Aorta (tissue), 5 donors: ENCODE measurements around the gene RPS6KA5. TPM values are rescaled to one million over a fixed set of nuclear protein-coding genes. Genes with fewer than 3 reads are reported as not detected.

ENCODE experiments used
- ATAC-seq: fragments of 200-7000 bp; cut with Tn5 transposase; one replicate; pipeline ENCODE4 v1.9.1; 2022; ENCODE audit warnings: moderate library complexity; ENCODE audit not compliant: low FRiP score
- DNase-seq, 2 donors: peaks; one replicate each; pipeline ENCODE4 v3.0.0-alpha.2; 2020
- H3K27ac ChIP-seq, 2 donors: one replicate each; pipeline ENCODE4 v1.5.1; 2013; ENCODE audit warnings: low read length in 2 of 2, mild to moderate bottlenecking in 2 of 2, moderate library complexity in 2 of 2, control low read depth in 1 of 2, inconsistent platforms in 1 of 2, low read depth in 1 of 2
- H3K27me3 ChIP-seq, 2 donors: one replicate each; pipeline ENCODE4 v1.6.1; 2013; ENCODE audit warnings: control low read depth in 1 of 2, low read length in 1 of 2, mild to moderate bottlenecking in 1 of 2, moderate library complexity in 1 of 2; ENCODE audit not compliant: insufficient read depth in 2 of 2, control insufficient read depth in 1 of 2
- H3K36me3 ChIP-seq, 2 donors: one replicate each; pipeline ENCODE4 v1.6.1; 2013; ENCODE audit warnings: control low read depth in 1 of 2, low read length in 1 of 2, mild to moderate bottlenecking in 1 of 2; ENCODE audit not compliant: insufficient read depth in 2 of 2, control insufficient read depth in 1 of 2
- H3K4me1 ChIP-seq, 2 donors: one replicate each; pipeline ENCODE4 v1.6.1; 2013; ENCODE audit warnings: low read length in 2 of 2, control low read depth in 1 of 2, mild to moderate bottlenecking in 1 of 2, moderate library complexity in 1 of 2; ENCODE audit not compliant: insufficient read depth in 2 of 2, control insufficient read depth in 1 of 2
- H3K4me3 ChIP-seq, 2 donors: one replicate each; pipeline ENCODE4 v1.5.1; 2013; ENCODE audit warnings: low read length in 2 of 2, control low read depth in 1 of 2, mild to moderate bottlenecking in 1 of 2
- H3K9me3 ChIP-seq: one replicate; pipeline ENCODE4 v1.6.1; 2013; ENCODE audit warnings: mild to moderate bottlenecking, low read length; ENCODE audit not compliant: control insufficient read depth
- WGBS, 2 donors: extraction: QIAGEN DNeasy Blood & Tissue Kit; methylation state at CpG; one replicate each; pipeline ENCODE4 v1.1.7; 2013; 5-methylcytosine and 5-hydroxymethylcytosine counted together
- intact Hi-C, 2 donors: fragments of 100-400 bp; cut with DNase I; formaldehyde crosslinking; loops; one replicate each; pipeline versions ENCODE4 v1.14.2 to v1.15.0; 2022
- polyA plus RNA-seq, 2 donors: library from polyadenylated mRNA; stranded (reverse); fragments of 200-250 nt; gene quantifications; one replicate each; pipeline ENCODE4 v1.2.3, GENCODE V29; 2013
- total RNA-seq, 2 donors: library from RNA; stranded (reverse); fragmentation: NEBNext Ultra II Directional; extraction: Animal tissue kit (Norgen Biotek cat#: 25700); gene quantifications; one replicate each; pipeline ENCODE4 v1.2.1, GENCODE V29; 2021
- donor health status: healthy with polysubstance abuse.
- donor health status: Bipolar disorder and iron deficiency.
- donor health status: DM: no; HTN: no; CAD: no.
- donor health status: DM: no; HTN: no; CAD: no.
- donor health status: DM: yes; HTN: yes; CAD: no.

Gene RPS6KA5
- total and polyA plus RNA-seq, 4 donors, result 1.4 to 10.0 (median 3.0) TPM

DNA sequence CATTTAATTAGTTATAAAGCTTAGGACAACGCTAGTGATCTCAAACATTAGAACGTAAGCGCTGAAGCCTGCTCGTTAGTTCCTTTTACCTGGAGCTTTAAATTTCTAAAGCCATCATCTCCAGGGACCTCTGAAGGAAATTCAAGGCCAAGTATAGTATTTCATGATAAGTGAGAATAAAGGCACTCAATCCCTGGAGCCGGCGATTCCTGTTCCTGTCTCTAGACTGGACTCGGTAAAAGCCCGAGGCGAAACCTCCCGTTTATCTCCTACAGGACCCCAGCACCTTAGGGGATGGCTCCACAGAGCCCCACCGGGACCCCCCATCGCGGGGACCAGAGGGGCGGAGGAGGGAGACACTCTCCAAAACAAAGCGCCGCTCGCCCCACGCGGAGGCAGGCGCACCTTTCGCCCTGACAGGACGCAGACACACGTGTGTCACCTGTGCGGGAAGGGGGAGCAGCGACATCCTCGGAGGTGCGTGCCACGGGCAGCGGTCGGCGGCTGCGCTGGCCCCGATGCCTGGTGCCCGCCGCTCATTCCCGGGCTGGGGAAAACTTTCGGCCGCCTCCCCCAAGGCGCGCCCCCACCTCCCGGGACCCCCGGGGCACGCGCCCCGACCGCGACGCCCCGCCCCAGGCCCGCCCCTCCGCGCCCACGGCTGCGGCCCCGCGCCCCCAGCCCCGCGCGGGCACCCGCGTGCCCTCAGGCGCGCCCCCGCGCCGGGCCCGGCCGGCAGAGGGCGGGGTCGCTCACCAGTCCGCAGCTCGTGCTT is 678 bp downstream of the RPS6KA5 start:
- peak; percentile 50 to 76 for DNase-seq
- Histone ChIP-seq H3K4me1 (no peaks in the 10 kb centered on the region), H3K27me3 (no peaks in the 10 kb centered on the region), H3K36me3 (no peaks in the 10 kb centered on the region), H3K27ac (peak overlapping the region; percentile 23 to 87), H3K4me3 (peak overlapping the region; percentile 76 to 78), H3K9me3 (no peaks in the 10 kb centered on the region)
- 1% methylated on average over 23 to 72 of the region's 72 CpGs for WGBS, 2 donors
- intact Hi-C loops, result loop anchor here (5.0 kb wide), 1 partner anchor 113 kb away; no protein-coding TSS in a partner anchor
- ATAC-seq, result peak; percentile 72

DNA sequence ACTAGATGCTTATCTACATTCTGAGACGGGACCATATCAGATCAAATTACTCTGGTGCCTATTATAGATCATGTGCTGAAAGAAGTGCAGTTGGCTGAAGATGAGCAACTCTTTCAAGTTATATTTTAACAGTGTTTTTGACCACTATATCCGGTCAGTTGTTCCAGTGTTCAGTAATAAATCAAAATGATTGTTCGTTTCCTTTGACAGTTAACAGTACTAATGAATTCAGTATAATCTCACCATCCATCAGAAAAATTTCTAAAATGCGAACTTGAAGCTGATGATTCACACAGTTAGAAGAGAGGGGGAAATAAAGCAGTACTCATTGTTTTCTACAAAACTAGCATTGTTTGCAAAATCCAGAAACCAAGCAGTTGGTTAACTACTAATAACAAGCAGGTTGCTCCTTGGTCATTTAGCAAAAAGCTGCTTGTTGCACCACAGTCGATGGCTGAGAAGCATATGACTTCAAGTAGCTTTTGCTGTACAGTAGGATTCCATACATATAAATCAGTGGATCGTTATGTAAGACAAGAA is 2.3 kb downstream of the RPS6KA5 start:
- no peak overlapping the region for H3K4me3 ChIP-seq
- H3K27me3 ChIP-seq, result no peaks in the 10 kb centered on the region
- WGBS, 2 donors, result 86 to 87% methylated on average over 6 of the region's 6 CpGs
- no peaks in the 10 kb centered on the region for H3K4me1 ChIP-seq
- DNase-seq, result no peak
- ATAC-seq, result no peak
- H3K27ac ChIP-seq, result no peak overlapping the region
- no peaks in the 10 kb centered on the region for H3K9me3 ChIP-seq
- intact Hi-C loops, result no loop called here
- H3K36me3 ChIP-seq, result no peaks in the 10 kb centered on the region

GRCh38 chr14:91056361-91056760 is 4.1 kb downstream of the RPS6KA5 start:
- ATAC-seq (no peak), DNase-seq (no peak)
- no peaks in the 10 kb centered on the region for H3K4me1 ChIP-seq
- intact Hi-C loops, result no loop called here
- no peaks in the 10 kb centered on the region for H3K27me3 ChIP-seq
- H3K36me3 ChIP-seq, result no peaks in the 10 kb centered on the region
- no peak overlapping the region for H3K4me3 ChIP-seq
- no peaks in the 10 kb centered on the region for H3K9me3 ChIP-seq
- no peak overlapping the region for H3K27ac ChIP-seq
- WGBS, 2 donors, result 96% methylated on average over 3 of the region's 3 CpGs

GRCh38 chr14:91055016-91055415 is 5.4 kb downstream of the RPS6KA5 start:
- no peak overlapping the region for H3K4me3 ChIP-seq
- no peaks in the 10 kb centered on the region for H3K9me3 ChIP-seq
- no peaks in the 10 kb centered on the region for H3K27me3 ChIP-seq
- H3K4me1 ChIP-seq, result no peaks in the 10 kb centered on the region
- H3K27ac ChIP-seq, result no peak overlapping the region
- intact Hi-C loops, result loop anchor here in 1 of 2 donors (2.0 kb wide), 1 partner anchor 68 kb away; no protein-coding TSS in a partner anchor
- DNase-seq, result no peak
- H3K36me3 ChIP-seq, result no peaks in the 10 kb centered on the region
- ATAC-seq, result no peak

DNA sequence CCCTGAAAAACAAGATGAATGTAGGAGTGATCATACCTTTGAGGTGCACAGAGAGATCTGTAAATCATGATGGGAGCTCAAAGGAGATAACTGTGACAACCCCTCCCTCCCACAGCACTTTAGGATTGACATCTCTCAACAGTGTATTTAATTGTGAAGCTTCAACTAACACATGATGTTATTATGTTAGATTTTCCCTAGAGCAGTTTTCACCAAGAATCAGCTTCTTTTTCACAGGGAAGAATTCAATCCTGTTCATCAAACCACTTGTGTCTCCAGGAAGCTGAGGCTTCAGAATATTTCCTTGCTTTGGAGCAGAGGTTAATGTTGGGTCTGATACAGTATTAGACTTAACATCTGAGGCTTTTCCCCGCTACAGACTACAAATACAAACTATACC is 11.8 kb downstream of the RPS6KA5 start:
- ATAC-seq (no peak), DNase-seq (no peak)
- no peak overlapping the region for H3K4me3 ChIP-seq
- intact Hi-C loops, result no loop called here
- whole genome bisulfite sequencing, 2 donors, result 96 to 99% methylated on average over 1 of the region's 1 CpG
- no peaks in the 10 kb centered on the region for H3K9me3 ChIP-seq
- no peaks in the 10 kb centered on the region for H3K4me1 ChIP-seq
- H3K36me3 ChIP-seq, result no peaks in the 10 kb centered on the region
- H3K27me3 ChIP-seq, result no peaks in the 10 kb centered on the region
- H3K27ac ChIP-seq, result no peak overlapping the region

- no peaks in the 10 kb centered on the region for H3K4me1 ChIP-seq
- ATAC-seq (no peak), DNase-seq (no peak)
These were observed 12.2 kb downstream of the RPS6KA5 start for GRCh38 chr14:91048265-91048664.

DNA sequence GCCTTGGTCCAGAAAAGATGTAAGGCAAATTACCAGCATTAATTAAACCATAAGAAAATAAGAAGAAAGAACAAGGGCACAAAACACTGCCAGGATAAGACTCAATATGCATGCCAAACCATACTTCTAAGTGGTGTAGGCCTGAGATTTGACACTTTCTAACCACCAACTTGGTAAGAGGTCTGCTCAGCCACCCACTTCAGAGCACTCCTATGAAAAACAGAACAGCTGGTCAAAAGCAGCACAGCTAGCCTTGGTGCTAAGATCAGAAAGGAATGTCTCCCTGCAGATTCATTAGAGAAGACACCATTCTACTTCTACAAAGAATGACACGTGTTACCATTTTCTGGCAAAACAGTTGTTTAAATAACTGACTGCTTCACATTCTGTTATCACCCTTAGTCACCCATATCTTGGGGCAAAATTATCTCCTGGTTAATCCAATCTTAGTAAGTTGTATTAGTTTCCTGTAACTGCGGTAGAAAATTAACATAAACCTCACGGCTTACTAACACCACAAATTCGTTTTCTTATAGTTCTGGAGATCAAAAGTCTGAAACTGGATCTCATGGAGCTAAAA is 13.2 kb downstream of the RPS6KA5 start:
- Histone ChIP-seq H3K4me3 (no peak overlapping the region), H3K9me3 (no peaks in the 10 kb centered on the region), H3K27me3 (no peaks in the 10 kb centered on the region), H3K36me3 (no peaks in the 10 kb centered on the region), H3K27ac (no peak overlapping the region), H3K4me1 (no peaks in the 10 kb centered on the region)
- ATAC-seq, result no peak
- intact Hi-C loops, result no loop called here
- WGBS, 2 donors, result 95% methylated on average over 4 of the region's 4 CpGs
- no peak for DNase-seq

More at GRCh38 chr14:91048265-91048664, 12.2 kb downstream of the RPS6KA5 start:
- Histone ChIP-seq H3K27ac (no peak overlapping the region), H3K36me3 (no peaks in the 10 kb centered on the region), H3K9me3 (no peaks in the 10 kb centered on the region), H3K4me3 (no peak overlapping the region), H3K27me3 (no peaks in the 10 kb centered on the region)
- WGBS, 2 donors, result 77 to 85% methylated on average over 2 of the region's 2 CpGs
- intact Hi-C loops, result no loop called here

DNA sequence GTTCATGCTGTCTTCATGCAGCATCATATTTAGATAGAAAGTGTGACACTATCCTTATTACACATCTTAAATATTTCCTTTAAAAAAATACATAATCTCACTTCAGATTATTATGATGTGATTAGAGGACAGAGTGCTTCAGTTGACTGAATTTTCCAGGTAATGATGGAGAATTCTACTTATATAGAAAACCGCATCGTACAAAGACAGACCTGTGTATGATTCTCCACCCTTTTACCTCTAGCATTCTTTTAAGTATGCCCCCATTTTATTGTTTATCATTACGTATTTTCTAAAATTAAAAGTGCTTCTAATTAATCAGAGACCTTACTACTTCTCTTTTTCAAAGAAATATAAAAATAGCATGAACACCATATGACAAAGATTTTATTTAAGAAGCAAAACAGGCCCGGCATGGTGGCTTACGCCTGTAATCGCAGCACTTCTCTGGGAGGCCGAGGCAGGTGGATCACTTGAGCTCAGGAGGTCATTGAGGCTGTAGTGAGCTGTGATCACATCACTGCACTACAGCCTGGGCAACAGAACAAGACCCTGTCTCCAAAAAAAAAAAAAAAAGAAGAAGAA is 13.9 kb downstream of the RPS6KA5 start:
- H3K27me3 ChIP-seq, result no peaks in the 10 kb centered on the region
- H3K4me1 ChIP-seq, result no peaks in the 10 kb centered on the region
- no peak for ATAC-seq
- no peak for DNase-seq
- H3K36me3 ChIP-seq, result no peaks in the 10 kb centered on the region
- WGBS, 2 donors, result 82 to 83% methylated on average over 7 of the region's 7 CpGs
- no peaks in the 10 kb centered on the region for H3K9me3 ChIP-seq
- intact Hi-C loops, result no loop called here
- H3K27ac ChIP-seq, result no peak overlapping the region
- no peak overlapping the region for H3K4me3 ChIP-seq
